ENCODE data around the gene RASIP1.
A peak's percentile ranks its signal among the peaks of the same experiment; 100 is the strongest.

Gene RASIP1

GRCh38 chr19:48671446-48671995, 68.9 kb downstream of the RASIP1 start:
- peak; percentile 85 for DNase-seq

GRCh38 chr19:48670699-48671445, 69.5 kb downstream of the RASIP1 start:
- no peak for DNase-seq
